GM18867 (cell line): ENCODE results near the gene RNU2-63P.
"Not testable (repeated sequence)": the region's sequence is repeated elsewhere in the genome, so short reads cannot be mapped to it uniquely, and the experiment has no call there.

Experiments used
- ATAC-seq: cut with Tn5 transposase; IDR thresholded peaks from one replicate; pipeline ENCODE4 v1.9.1; 2021; ENCODE audit warnings: mild to moderate bottlenecking, moderate library complexity; ENCODE audit not compliant: unreplicated experiment

The RNU2-63P gene

GRCh38 chr2:88032070-88032702 is 15.8 kb upstream of the RNU2-63P start:
- no peak for ATAC-seq

- ATAC-seq, result no peak
Observed at GRCh38 chr2:88028931-88029330, 12.6 kb upstream of the RNU2-63P start.

GRCh38 chr2:88027697-88028389 is 11.5 kb upstream of the RNU2-63P start:
- ATAC-seq, result no peak

GRCh38 chr2:88024509-88024908 is 8.2 kb upstream of the RNU2-63P start:
- no peak for ATAC-seq

- ATAC-seq, result no peak
Observed at GRCh38 chr2:88022669-88022921, 6.2 kb upstream of the RNU2-63P start.

- ATAC-seq, result no peak
Observed at GRCh38 chr2:88019985-88020384, 3.6 kb upstream of the RNU2-63P start.

- no peak for ATAC-seq
Observed at GRCh38 chr2:88018909-88019308, 2.6 kb upstream of the RNU2-63P start.

GRCh38 chr2:88018077-88018805 is 1.9 kb upstream of the RNU2-63P start:
- ATAC-seq, result not testable (repeated sequence)

GRCh38 chr2:88017780-88018038 is 1.4 kb upstream of the RNU2-63P start:
- not testable (repeated sequence) for ATAC-seq

GRCh38 chr2:88016960-88017779 is 823 bp upstream of the RNU2-63P start:
- peak; percentile 67 for ATAC-seq

- no peak for ATAC-seq
Observed at GRCh38 chr2:88011011-88011410, 5.3 kb downstream of the RNU2-63P start.

GRCh38 chr2:88010136-88010535 is 6.2 kb downstream of the RNU2-63P start:
- no peak for ATAC-seq

- ATAC-seq, result no peak
Observed at GRCh38 chr2:88006912-88007439, 9.4 kb downstream of the RNU2-63P start.

GRCh38 chr2:88005776-88006175 is 10.6 kb downstream of the RNU2-63P start:
- ATAC-seq, result no peak

GRCh38 chr2:88003074-88003755 is 13.1 kb downstream of the RNU2-63P start:
- ATAC-seq, result no peak

GRCh38 chr2:88002359-88002707 is 14.0 kb downstream of the RNU2-63P start:
- ATAC-seq, result no peak

GRCh38 chr2:88000474-88000873 is 15.9 kb downstream of the RNU2-63P start:
- ATAC-seq, result not testable (repeated sequence)

- ATAC-seq, result no peak
Observed at GRCh38 chr2:87996570-87996969, 19.8 kb downstream of the RNU2-63P start.

- no peak for ATAC-seq
Observed at GRCh38 chr2:87995756-87996155, 20.6 kb downstream of the RNU2-63P start.

GRCh38 chr2:87994304-87994850 is 22.0 kb downstream of the RNU2-63P start:
- not testable (repeated sequence) for ATAC-seq

GRCh38 chr2:87992569-87992968 is 23.8 kb downstream of the RNU2-63P start:
- ATAC-seq, result not testable (repeated sequence)
